ENCODE results near the gene PTH2R.

DNA sequence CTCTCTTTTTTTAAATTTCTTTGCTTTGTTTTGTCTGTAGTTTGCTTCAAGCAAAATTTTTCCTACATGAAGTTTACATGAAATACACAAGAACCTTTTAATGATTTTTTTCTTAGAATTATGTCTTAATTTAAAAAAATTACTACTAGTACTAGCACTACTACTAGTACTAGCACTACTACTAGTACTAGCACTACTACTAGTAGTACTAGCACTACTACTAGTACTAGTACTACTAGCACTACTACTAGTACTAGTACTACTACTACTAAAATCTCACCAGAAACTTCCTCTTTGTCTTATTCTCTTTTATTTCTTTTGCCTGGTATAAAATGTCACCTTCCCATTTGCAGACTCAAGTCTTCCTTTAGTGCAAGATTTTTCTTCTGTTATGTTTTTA lies 71.1 kb downstream of the PTH2R start:
- TF ChIP-seq CTCF (IDR thresholded peaks at IDR 0.05 in 8 of 11, conservative IDR thresholded peaks at IDR 0.05 in 3 of 11) (no peak), POLR2A (IDR thresholded peaks at IDR 0.05) (no peak), POLR2AphosphoS5 (IDR thresholded peaks at IDR 0.05) (no peak)
